T-helper 1 cell treated with Interleukin-12 subunit alpha and Interleukin-12 subunit beta and Interleukin-4 antibody, amounts not matched to agents 30 ng/mL and 1 ng/mL, for 36 hours (primary cell): Measurements from ENCODE around the gene CCR4. TPM values are rescaled to one million over a fixed set of nuclear protein-coding genes. Genes with fewer than 3 reads are reported as not detected.
"Not testable (repeated sequence)": the region's sequence is repeated elsewhere in the genome, so short reads cannot be mapped to it uniquely, and the experiment has no call there.

ENCODE experiments used
- intact Hi-C: fragments of 100-400 bp; cut with micrococcal nuclease; formaldehyde crosslinking; loops from one replicate; pipeline ENCODE4 v1.15.1; 2024
- total RNA-seq: library from RNA; stranded (reverse); gene quantifications from 2 replicates; pipeline ENCODE4 v1.2.3, GENCODE V29; 2022

The CCR4 gene
- total RNA-seq, 1 donor from 2014 or later, result 43.6 TPM

- intact Hi-C loops, result loop anchor here (5.0 kb wide), 1 partner anchor 492 kb away; the partner anchor contains the start of gene UBP1
Measured at GRCh38 chr3:32950516-32950915, 928 bp upstream of the CCR4 start.

DNA sequence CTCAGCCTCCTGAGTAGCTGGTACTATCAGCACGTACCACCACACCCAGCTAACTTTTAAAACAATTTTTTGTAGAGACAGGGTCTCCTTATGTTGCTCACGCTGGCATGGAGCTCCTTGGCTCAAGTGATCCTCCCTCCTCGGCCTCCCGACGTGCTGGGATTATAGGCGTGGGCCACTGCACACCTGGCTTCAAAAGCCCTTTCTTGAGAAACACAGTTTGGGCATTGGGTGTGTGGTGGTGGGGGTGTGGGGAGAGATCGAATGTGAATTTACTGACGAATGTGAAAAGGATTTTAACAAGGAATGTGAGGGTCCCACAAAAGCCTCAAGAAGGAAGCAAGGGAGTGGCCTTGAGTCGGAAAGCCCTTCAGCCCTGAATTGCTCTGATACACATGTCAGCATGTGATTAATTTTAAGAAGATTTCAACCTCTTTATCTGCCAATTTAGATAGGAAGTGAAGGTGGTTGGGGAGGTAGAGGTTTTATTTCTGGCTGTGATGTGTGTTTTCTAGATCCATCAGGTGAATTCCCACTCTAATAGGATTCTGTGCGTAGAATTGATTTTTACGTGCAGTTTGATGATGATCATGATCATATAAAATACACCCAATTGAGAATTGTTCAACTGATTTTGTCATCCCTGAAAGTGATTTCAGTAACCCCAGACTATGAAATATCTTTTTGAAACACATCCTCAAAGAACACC is 1.1 kb downstream of the CCR4 start:
- intact Hi-C loops, result loop anchor here (5.0 kb wide), 1 partner anchor 490 kb away; the partner anchor contains the start of gene UBP1

GRCh38 chr3:32954506-32954905 is 3.1 kb downstream of the CCR4 start:
- intact Hi-C loops, result loop anchor here (5.0 kb wide), 1 partner anchor 488 kb away; the partner anchor contains the start of gene UBP1

DNA sequence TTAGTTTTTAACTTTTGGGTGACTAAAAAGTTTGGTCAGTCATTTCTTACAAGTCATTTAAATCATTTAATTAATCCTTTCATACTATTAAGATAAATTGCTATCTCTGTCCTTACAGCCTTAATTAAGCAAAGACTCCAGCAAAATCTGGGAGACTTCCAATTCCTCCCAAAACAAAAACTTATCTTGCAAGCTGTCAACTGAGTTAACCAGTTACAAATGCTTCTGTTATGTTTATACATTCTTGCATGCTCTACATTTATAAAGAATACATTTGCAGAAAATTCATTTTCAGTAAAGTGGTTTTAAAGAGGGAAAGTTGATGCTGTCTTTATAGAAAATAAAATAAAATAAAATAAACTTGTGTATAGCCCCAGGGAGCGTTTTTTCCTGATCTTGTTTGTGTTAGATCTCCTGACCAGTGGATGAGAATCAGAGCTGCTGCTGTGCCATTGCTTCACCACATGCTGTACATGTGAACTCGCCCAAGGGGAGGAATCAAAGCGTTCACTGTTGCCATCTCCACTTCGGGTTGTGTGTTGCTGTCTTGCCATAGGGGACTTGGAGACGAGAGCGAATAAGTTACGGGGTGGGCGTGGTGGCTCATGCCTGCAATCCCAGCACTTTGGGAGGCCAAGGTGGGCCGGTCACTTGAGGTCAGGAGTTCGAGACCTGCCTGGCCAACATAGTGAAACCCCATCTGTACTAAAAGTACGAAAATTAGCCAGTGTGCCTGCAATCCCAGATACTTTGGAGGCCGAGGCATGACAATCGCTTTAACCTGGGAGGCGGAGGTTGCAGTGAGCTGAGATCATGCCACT is 5.5 kb downstream of the CCR4 start:
- intact Hi-C loops, result no loop called here

DNA sequence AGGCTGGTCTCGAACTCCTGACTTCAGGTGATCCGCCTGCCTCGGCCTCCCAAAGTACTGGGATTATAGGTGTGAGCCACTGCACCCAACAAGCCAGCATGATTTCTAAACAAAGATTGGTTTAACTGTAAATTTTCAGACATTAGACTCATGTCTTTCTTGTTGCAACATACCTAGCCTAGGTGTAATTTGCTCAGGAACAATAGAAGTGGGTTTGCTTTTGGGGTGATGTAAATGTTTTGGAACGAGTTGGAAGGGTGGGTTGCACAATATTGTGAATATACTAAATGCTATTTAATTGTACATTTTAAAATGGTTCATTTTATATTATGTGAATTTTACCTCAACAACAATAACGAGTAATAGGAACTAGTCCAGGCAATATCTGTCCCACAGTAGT is 7.1 kb downstream of the CCR4 start:
- intact Hi-C loops, result no loop called here

GRCh38 chr3:32959371-32959770 is 7.9 kb downstream of the CCR4 start:
- intact Hi-C loops, result no loop called here

- intact Hi-C loops, result loop anchor here (1.0 to 2.0 kb wide), 4 partner anchors 9 to 102 kb away; partner anchors contain the start of gene CCR4
Measured at GRCh38 chr3:32960404-32961170, 9.1 kb downstream of the CCR4 start.

GRCh38 chr3:32961189-32961715 is 9.8 kb downstream of the CCR4 start:
- intact Hi-C loops, result loop anchor here (2.0 kb wide), 3 partner anchors 14 to 102 kb away; no protein-coding TSS in a partner anchor

- intact Hi-C loops, result no loop called here
Measured at GRCh38 chr3:32963871-32964270, 12.4 kb downstream of the CCR4 start.

- intact Hi-C loops, result not testable (repeated sequence)
Measured at GRCh38 chr3:32964781-32965180, 13.3 kb downstream of the CCR4 start.

- intact Hi-C loops, result not testable (repeated sequence)
Measured at GRCh38 chr3:32965617-32966213, 14.3 kb downstream of the CCR4 start.

- intact Hi-C loops, result not testable (repeated sequence)
Measured at GRCh38 chr3:32966627-32967026, 15.2 kb downstream of the CCR4 start.

- intact Hi-C loops, result no loop called here
Measured at GRCh38 chr3:32968166-32968919, 16.9 kb downstream of the CCR4 start.

GRCh38 chr3:32968920-32969389 is 17.5 kb downstream of the CCR4 start:
- intact Hi-C loops, result no loop called here

DNA sequence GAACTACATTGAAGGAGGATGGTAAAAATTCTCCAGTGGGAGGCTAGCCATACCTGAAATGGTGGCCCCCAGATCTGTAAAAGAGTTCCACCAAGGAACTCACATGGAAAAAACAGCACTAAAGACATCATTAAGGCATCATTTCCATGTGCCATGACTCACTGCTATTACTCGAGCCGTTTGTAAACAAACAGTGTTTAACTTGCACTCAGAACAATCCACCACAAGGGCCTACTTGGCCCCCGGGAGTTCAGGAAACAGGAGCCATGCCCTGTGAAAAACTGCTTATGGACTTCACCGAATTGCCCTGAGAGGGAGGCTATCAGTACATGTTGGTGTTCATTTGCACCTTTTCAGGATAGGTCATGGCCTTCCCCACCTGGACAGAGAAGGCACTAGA is 18.2 kb downstream of the CCR4 start:
- intact Hi-C loops, result no loop called here

GRCh38 chr3:32971291-32971690 is 19.8 kb downstream of the CCR4 start:
- intact Hi-C loops, result not testable (repeated sequence)

DNA sequence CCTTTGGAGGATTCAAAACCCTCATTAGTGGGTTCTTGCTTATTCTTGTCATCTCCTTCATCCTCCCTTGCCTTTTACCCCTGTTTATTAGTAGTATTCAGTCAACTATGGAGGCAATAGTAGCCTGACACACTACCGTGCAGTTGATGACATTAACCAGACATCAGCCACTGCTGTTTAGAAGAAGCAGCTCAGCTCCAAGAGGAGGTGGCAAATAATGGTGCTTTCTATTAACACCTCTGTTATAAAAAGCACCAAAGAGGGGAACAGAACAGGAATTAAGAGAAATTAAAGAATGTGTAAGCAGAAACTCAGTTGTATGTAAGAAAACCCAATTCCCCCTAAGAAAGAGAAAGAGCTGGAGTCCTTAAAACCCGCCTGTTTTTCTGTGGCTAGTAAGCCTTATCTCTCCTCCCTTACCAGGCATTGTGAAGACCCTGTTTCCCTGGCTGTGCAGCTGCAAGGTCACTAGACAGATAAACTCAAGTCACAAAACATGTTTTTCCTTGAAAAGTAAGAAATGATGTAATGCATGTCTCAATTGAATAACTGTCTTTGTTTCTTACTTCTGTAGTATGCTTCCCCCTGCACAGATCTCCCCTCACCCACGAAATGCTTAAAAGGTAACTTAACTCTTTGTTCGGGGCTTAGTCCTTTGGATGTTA is 21.2 kb downstream of the CCR4 start:
- intact Hi-C loops, result no loop called here

DNA sequence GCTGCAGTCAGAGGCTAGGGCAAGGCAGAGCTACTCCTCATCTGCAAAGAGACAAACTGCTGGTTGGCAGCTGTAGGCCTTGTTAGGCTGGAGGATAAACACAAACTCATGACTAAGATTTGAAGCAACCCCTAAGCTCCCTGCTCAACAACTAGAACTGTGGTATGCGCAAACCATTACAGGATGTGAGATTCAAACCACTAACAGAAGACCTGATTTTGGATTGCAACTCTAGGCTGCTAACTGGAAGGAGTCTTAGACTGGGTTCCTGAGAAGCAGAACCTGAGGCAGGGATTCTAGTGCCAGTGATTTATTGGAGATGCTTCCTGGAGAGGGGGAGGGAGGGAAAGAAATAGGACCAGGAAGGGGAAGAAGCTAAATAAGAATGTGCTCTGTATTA is 22.5 kb downstream of the CCR4 start:
- intact Hi-C loops, result loop anchor here (1.0 to 2.0 kb wide), 5 partner anchors 13 to 72 kb away; partner anchors contain the start of gene CCR4

GRCh38 chr3:32975891-32976595 is 24.6 kb downstream of the CCR4 start:
- intact Hi-C loops, result loop anchor here (2.0 kb wide), 2 partner anchors 15 to 47 kb away; no protein-coding TSS in a partner anchor
